Spleen (tissue), 11 donors: Measurements from ENCODE around the gene A4GNT. TPM values are rescaled to one million over a fixed set of nuclear protein-coding genes. Genes with fewer than 3 reads are reported as not detected.

Experiments used
- DNase-seq: peaks from one replicate; pipeline ENCODE4 v3.0.0-alpha.2; 2020
- H3K27ac ChIP-seq, 8 donors: fragments of 200-600 bp; sonication (generic) in 7 of 8; 1 replicate in 4 of 8; 2 replicates in 4 of 8; pipeline versions ENCODE4 v1.5.0 to v1.8.0; 2016 to 2021; ENCODE audit warnings: inconsistent platforms in 4 of 8, mild to moderate bottlenecking in 4 of 8, moderate library complexity in 1 of 8
- H3K27me3 ChIP-seq, 7 donors: fragments of 200-600 bp; sonication (generic) in 6 of 7; replicated peaks in 1 of 7; 1 replicate in 4 of 7; 2 replicates in 3 of 7; pipeline versions ENCODE4 v1.5.0 to v1.8.0; 2016 to 2021; ENCODE audit warnings: inconsistent platforms in 3 of 7, mild to moderate bottlenecking in 1 of 7
- H3K36me3 ChIP-seq, 6 donors: fragments of 200-600 bp; sonication (generic) in 5 of 6; 1 replicate in 4 of 6; 2 replicates in 2 of 6; pipeline versions ENCODE4 v1.5.0 to v1.8.0; 2016 to 2021; ENCODE audit warnings: inconsistent platforms in 2 of 6
- H3K4me1 ChIP-seq, 6 donors: fragments of 200-600 bp; sonication (generic) in 5 of 6; 1 replicate in 3 of 6; 2 replicates in 3 of 6; pipeline versions ENCODE4 v1.5.0 to v1.8.0; 2016 to 2021; ENCODE audit warnings: inconsistent platforms in 3 of 6
- H3K4me3 ChIP-seq, 8 donors: fragments of 200-600 bp; sonication (generic) in 7 of 8; 1 replicate in 4 of 8; 2 replicates in 4 of 8; pipeline versions ENCODE4 v1.5.0 to v1.8.0; 2016 to 2021; ENCODE audit warnings: inconsistent platforms in 4 of 8, mild to moderate bottlenecking in 4 of 8, moderate library complexity in 2 of 8
- H3K9me3 ChIP-seq, 8 donors: fragments of 200-600 bp; sonication (generic) in 7 of 8; 1 replicate in 4 of 8; 2 replicates in 4 of 8; pipeline versions ENCODE4 v1.5.0 to v1.8.0; 2016 to 2021; ENCODE audit warnings: inconsistent platforms in 4 of 8
- POLR2A ChIP-seq, 3 donors: fragments of 450-650 bp; IDR thresholded peaks; one replicate each; pipeline ENCODE4 v1.5.1; 2017; ENCODE audit warnings: antibody characterized with exemption in 3 of 3, mild to moderate bottlenecking in 1 of 3
- POLR2AphosphoS5 ChIP-seq, 3 donors: sonication (generic); formaldehyde crosslinking; IDR thresholded peaks; one replicate each; pipeline ENCODE4 v1.5.1; 2017; ENCODE audit warnings: antibody characterized with exemption in 3 of 3
- WGBS, 5 donors: extraction: QIAGEN DNeasy Blood & Tissue Kit in 3 of 5; methylation state at CpG; one replicate each; pipeline versions ENCODE4 v1.1.5 to v1.1.7; 2013 to 2018; 5-methylcytosine and 5-hydroxymethylcytosine counted together
- intact Hi-C: fragments of 100-400 bp; cut with DNase I; formaldehyde crosslinking; loops from one replicate; pipeline ENCODE4 v1.15.0; 2023; ENCODE audit warnings: low total_unique reads
- polyA plus RNA-seq, 3 donors: library from polyadenylated mRNA; stranded (reverse); fragments of 200-250 nt; gene quantifications; one replicate each; pipeline ENCODE4 v1.2.1, GENCODE V29; 2013
- total RNA-seq, 7 donors: library from RNA; depleted of rRNA in 3 of 7; stranded (reverse); fragments of >200 nt in 3 of 7; fragmentation: NEBNext Ultra II Directional in 4 of 7; extraction: Animal tissue kit (Norgen Biotek cat#: 25700) in 4 of 7; gene quantifications; one replicate each; pipeline versions ENCODE4 v1.1.0 to v1.2.1, GENCODE V29; 2016 to 2021
- TF ChIP-seq, protein P1 (sequence below), 11 experiments: fragments of 200-600 bp in 7 of 11; fragments of 450-650 bp in 4 of 11; sonication (generic) in 4 of 11; IDR thresholded peaks in 8 of 11; conservative IDR thresholded peaks in 3 of 11; 1 replicate in 7 of 11; 2 replicates in 4 of 11; pipeline versions ENCODE4 v1.4.0 to v1.8.0; 2016 to 2021; ENCODE audit warnings: antibody characterized with exemption in 11 of 11, inconsistent platforms in 4 of 11, mild to moderate bottlenecking in 1 of 11
- donor health status: healthy with polysubstance abuse.
- donor health status: DM: no; HTN: no; CAD: no; lungs with moderate emphysema.
- donor health status: DM: no; HTN: no; CAD: no.
- donor health status: Bipolar disorder and iron deficiency.
- donor health status: healthy.
- donor health status: DM: no; HTN: no; CAD: no.
- donor health status: DM: yes; HTN: yes; CAD: no.

The A4GNT gene
- total and polyA plus RNA-seq, 10 donors = not detected

DNA sequence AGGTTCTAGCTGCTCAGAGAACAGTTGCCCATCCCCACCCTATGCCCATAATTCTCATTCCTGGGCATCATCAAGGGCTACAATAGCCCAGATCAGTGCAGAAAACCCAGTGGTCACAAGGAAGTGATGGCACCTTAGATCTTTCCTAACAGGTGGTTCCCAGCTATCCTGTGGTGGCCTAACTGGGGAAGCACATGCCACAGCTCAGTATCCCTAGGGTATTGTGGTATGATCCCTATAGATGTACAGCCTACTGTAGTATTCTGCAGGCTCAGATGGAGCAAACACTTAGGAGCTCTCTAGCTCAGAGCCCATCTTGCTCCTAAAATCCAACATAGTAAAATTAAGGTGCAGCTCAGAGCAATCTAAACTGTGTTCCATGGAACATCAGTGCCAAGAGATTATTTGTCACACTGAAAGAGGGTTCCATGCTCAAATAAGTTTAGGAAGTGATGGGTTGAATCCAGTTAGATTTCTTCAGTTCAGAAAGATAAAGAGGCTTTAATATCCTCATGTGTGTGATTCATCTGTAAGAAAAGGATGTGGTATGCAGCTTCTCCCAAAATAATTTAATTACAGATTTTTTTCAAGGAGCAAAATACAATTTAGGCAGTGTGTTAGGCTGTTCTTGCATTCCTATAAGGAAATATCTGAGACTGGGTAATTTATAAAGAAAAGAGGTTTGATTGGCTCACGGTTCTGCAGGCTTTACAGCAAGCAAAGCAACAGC, 4.4 kb downstream of the A4GNT start:
- peaks cover 0 to 22% (median 4%) of the 10 kb centered on the region in 6 donors for H3K4me1 ChIP-seq
- no peak for TF ChIP-seq POLR2AphosphoS5 (IDR thresholded peaks at IDR 0.05)
- TF ChIP-seq, protein P1, sequence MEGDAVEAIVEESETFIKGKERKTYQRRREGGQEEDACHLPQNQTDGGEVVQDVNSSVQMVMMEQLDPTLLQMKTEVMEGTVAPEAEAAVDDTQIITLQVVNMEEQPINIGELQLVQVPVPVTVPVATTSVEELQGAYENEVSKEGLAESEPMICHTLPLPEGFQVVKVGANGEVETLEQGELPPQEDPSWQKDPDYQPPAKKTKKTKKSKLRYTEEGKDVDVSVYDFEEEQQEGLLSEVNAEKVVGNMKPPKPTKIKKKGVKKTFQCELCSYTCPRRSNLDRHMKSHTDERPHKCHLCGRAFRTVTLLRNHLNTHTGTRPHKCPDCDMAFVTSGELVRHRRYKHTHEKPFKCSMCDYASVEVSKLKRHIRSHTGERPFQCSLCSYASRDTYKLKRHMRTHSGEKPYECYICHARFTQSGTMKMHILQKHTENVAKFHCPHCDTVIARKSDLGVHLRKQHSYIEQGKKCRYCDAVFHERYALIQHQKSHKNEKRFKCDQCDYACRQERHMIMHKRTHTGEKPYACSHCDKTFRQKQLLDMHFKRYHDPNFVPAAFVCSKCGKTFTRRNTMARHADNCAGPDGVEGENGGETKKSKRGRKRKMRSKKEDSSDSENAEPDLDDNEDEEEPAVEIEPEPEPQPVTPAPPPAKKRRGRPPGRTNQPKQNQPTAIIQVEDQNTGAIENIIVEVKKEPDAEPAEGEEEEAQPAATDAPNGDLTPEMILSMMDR (IDR thresholded peaks at IDR 0.05 in 8 of 11, conservative IDR thresholded peaks at IDR 0.05 in 3 of 11) = no peak
- no peak for TF ChIP-seq POLR2A (IDR thresholded peaks at IDR 0.05)
- no peak for DNase-seq
- 60 to 94% (median 89%) methylated on average over 1 of the region's 1 CpG for WGBS, 5 donors
- H3K27ac ChIP-seq = no peak overlapping the region
- no peak overlapping the region for H3K4me3 ChIP-seq
- intact Hi-C loops = no loop called here
- H3K9me3 ChIP-seq = peaks cover 0 to 5% (median 0%) of the 10 kb centered on the region in 8 donors
- no peaks in the 10 kb centered on the region for H3K36me3 ChIP-seq
- H3K27me3 ChIP-seq = no peaks in the 10 kb centered on the region

DNA sequence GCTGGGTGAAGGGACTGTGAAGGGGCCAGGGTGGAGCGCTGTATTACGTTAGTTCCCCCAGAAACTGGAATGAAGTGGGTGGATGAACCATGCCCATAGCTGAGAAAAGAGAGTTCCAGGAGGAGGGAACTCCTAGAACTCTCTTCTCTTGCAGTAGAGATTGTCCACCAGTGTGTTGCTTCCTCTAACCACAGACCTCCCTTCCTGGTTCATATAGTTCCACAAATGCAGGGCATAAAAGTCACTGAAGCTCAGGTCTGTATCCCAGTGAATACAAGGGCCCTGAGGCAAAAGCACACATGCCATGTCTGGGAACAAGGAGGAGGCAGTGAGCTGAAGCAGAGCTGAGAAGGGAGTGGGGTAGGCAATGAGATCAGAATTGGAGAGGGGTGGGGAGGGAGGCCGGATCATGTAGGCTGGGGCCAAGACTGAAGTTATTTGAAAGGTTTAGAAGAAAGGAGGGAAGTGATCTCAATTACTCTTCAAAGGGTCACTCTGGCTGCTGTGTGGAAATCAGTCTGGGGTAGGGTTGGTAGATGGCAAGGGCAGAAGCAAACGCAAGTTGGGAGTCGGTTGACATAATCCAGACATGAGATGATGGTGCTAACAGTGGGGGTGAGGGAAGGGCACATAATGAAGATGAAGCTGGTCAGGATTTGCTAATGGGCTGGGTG, 6.5 kb downstream of the A4GNT start:
- H3K27ac ChIP-seq = peak overlapping the region in 6 of 8 donors; percentile 26 to 77 (median 54)
- H3K4me3 ChIP-seq = peak overlapping the region in 1 of 8 donors; percentile 9
- H3K9me3 ChIP-seq = peaks cover 0 to 5% (median 0%) of the 10 kb centered on the region in 8 donors
- intact Hi-C loops = no loop called here
- no peaks in the 10 kb centered on the region for H3K36me3 ChIP-seq
- TF ChIP-seq POLR2AphosphoS5 (IDR thresholded peaks at IDR 0.05) (no peak), POLR2A (IDR thresholded peaks at IDR 0.05) (no peak)
- TF ChIP-seq, protein P1 (IDR thresholded peaks at IDR 0.05 in 8 of 11, conservative IDR thresholded peaks at IDR 0.05 in 3 of 11) = no peak
- H3K4me1 ChIP-seq = peaks cover 0 to 22% (median 4%) of the 10 kb centered on the region in 6 donors
- no peaks in the 10 kb centered on the region for H3K27me3 ChIP-seq
- DNase-seq = no peak
- WGBS, 5 donors = 36 to 66% (median 47%) methylated on average over 5 of the region's 5 CpGs

DNA sequence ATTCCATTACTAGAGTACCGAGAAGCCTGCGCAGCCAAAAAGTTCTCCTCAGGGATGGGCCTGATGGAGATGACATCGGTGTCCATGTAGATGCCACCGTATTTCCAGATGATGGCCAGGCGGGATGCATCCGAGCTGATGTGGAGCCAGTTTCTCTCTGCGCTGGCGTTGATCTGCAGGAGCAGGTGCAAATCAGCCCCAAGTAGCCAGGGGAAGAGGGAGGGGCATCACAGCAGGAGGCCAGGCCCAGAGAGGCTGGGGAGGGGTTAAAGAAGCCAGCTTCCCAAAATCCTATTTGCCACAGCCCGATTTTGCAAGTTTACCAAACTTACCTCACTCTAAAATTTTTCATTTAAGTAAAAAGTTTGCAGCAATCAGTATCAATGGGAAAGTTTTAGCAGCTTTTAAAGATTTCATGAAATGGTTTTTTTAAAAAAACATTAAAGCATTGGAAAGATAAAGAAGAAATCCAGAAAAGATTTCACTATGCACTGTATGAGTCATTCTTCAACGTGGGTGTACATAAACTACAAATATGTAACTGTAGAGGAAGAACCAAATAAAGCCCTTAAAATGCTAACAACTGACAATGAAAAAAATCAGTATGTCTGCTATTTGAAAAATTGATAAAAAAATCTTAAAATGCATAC, 7.4 kb downstream of the A4GNT start:
- H3K9me3 ChIP-seq = peaks cover 0 to 5% (median 0%) of the 10 kb centered on the region in 8 donors
- H3K27me3 ChIP-seq = no peaks in the 10 kb centered on the region
- peaks cover 0 to 22% (median 4%) of the 10 kb centered on the region in 6 donors for H3K4me1 ChIP-seq
- no peak overlapping the region for H3K4me3 ChIP-seq
- no peak for DNase-seq
- TF ChIP-seq POLR2A (IDR thresholded peaks at IDR 0.05) (no peak), POLR2AphosphoS5 (IDR thresholded peaks at IDR 0.05) (no peak)
- TF ChIP-seq, protein P1 (IDR thresholded peaks at IDR 0.05 in 8 of 11, conservative IDR thresholded peaks at IDR 0.05 in 3 of 11) = no peak
- H3K36me3 ChIP-seq = no peaks in the 10 kb centered on the region
- intact Hi-C loops = no loop called here
- H3K27ac ChIP-seq = peak overlapping the region in 4 of 8 donors; percentile 52 to 77 (median 63)
- WGBS, 5 donors = 77 to 86% (median 79%) methylated on average over 10 of the region's 10 CpGs
